OCI-LY3 (cell line): Measurements from ENCODE around the gene MAPK7.

ENCODE experiments used
- H2AFZ ChIP-seq: fragments of 200-600, 300-600 bp; shearing (Covaris generic); 2 replicates; pipeline ENCODE4 v1.6.0; 2014; ENCODE audit warnings: antibody characterized with exemption, low read depth, low read length
- H3K27ac ChIP-seq: fragments of 200-600, 300-600 bp; sonication (generic); 2 replicates; pipeline ENCODE4 v1.5.1; 2014; ENCODE audit warnings: mild to moderate bottlenecking, low read length, moderate library complexity, mixed read lengths
- H3K27me3 ChIP-seq: fragments of 200-600, 300-600 bp; sonication (generic); 2 replicates; pipeline ENCODE4 v1.6.1; 2014; ENCODE audit warnings: low read depth, low read length, mixed read lengths
- H3K36me3 ChIP-seq: fragments of 200-600, 300-600 bp; sonication (generic); replicated peaks from 2 replicates; pipeline ENCODE3; 2014; ENCODE audit warnings: low read depth, low read length, mixed read lengths
- H3K4me1 ChIP-seq: fragments of 300-600, 200-600 bp; sonication (generic); 2 replicates; pipeline ENCODE4 v1.6.1; 2014; ENCODE audit warnings: low read length, mixed read lengths
- H3K4me2 ChIP-seq: fragments of 200-600, 300-600 bp; sonication (generic); 2 replicates; pipeline ENCODE4 v1.6.1; 2014; ENCODE audit warnings: low read length, mixed read lengths
- H3K4me3 ChIP-seq: fragments of 300-600, 200-600 bp; sonication (generic); 2 replicates; pipeline ENCODE4 v1.5.1; 2014; ENCODE audit warnings: antibody characterized with exemption, mild to moderate bottlenecking, low read length, moderate library complexity
- H3K79me2 ChIP-seq: fragments of 300-600, 200-600 bp; shearing (Covaris generic); 2 replicates; pipeline ENCODE4 v1.6.1; 2014; ENCODE audit warnings: mild to moderate bottlenecking, low read length, mixed read lengths
- H3K9ac ChIP-seq: fragments of 300-600, 200-600 bp; shearing (Covaris generic); 2 replicates; pipeline ENCODE4 v1.6.0; 2014; ENCODE audit warnings: mild to moderate bottlenecking, low read length, moderate library complexity
- H3K9me3 ChIP-seq: fragments of 200-600, 300-600 bp; shearing (Covaris generic); 2 replicates; pipeline ENCODE4 v1.6.1; 2014; ENCODE audit warnings: low read length, mixed read lengths; ENCODE audit not compliant: insufficient read depth
- H4K20me1 ChIP-seq: fragments of 200-600, 300-600 bp; sonication (generic); 2 replicates; pipeline ENCODE4 v1.6.1; 2016; ENCODE audit warnings: low read length, mixed read lengths; ENCODE audit not compliant: insufficient read depth
- CTCF ChIP-seq: fragments of 200-600, 300-600 bp; sonication (generic); IDR thresholded peaks from 2 replicates; pipeline ENCODE4 v1.5.1; 2014; ENCODE audit warnings: antibody characterized with exemption, low read length, low read depth
- EZH2phosphoT487 ChIP-seq: fragments of 200-600 bp; shearing (Covaris generic); IDR thresholded peaks from 2 replicates; pipeline ENCODE4 v1.6.1; 2018; ENCODE audit warnings: antibody characterized with exemption, mixed run types, low read depth

The MAPK7 gene

GRCh38 chr17:19344311-19345066, 33.8 kb upstream of the MAPK7 start:
- Histone ChIP-seq H3K36me3 (no peaks in the 10 kb centered on the region), H3K4me1 (no peaks in the 10 kb centered on the region), H3K27ac (no peak overlapping the region), H3K9me3 (no peaks in the 10 kb centered on the region), H3K4me2 (no peak overlapping the region), H3K9ac (no peak overlapping the region), H3K79me2 (no peaks in the 10 kb centered on the region), H3K4me3 (no peak overlapping the region), H4K20me1 (no peaks in the 10 kb centered on the region), H3K27me3 (no peaks in the 10 kb centered on the region), H2AFZ (no peak overlapping the region)
- TF ChIP-seq CTCF = no peak
- no peak for TF ChIP-seq EZH2phosphoT487

- H3K27me3 ChIP-seq = no peaks in the 10 kb centered on the region
- no peak overlapping the region for H3K27ac ChIP-seq
- H3K4me3 ChIP-seq = no peak overlapping the region
- H3K36me3 ChIP-seq = no peaks in the 10 kb centered on the region
- no peaks in the 10 kb centered on the region for H3K79me2 ChIP-seq
- no peak overlapping the region for H3K4me2 ChIP-seq
- H4K20me1 ChIP-seq = no peaks in the 10 kb centered on the region
- no peaks in the 10 kb centered on the region for H3K4me1 ChIP-seq
- H3K9ac ChIP-seq = no peak overlapping the region
- no peaks in the 10 kb centered on the region for H3K9me3 ChIP-seq
- H2AFZ ChIP-seq = no peak overlapping the region
- no peak for TF ChIP-seq CTCF
- TF ChIP-seq EZH2phosphoT487 = no peak
Observed at GRCh38 chr17:19345067-19345460, 33.2 kb upstream of the MAPK7 start.

GRCh38 chr17:19345486-19346350, 32.6 kb upstream of the MAPK7 start:
- TF ChIP-seq EZH2phosphoT487 (no peak), CTCF (no peak)
- H3K36me3 ChIP-seq = no peaks in the 10 kb centered on the region
- H3K9ac ChIP-seq = no peak overlapping the region
- no peaks in the 10 kb centered on the region for H4K20me1 ChIP-seq
- H3K27ac ChIP-seq = no peak overlapping the region
- H3K79me2 ChIP-seq = no peaks in the 10 kb centered on the region
- H3K9me3 ChIP-seq = no peaks in the 10 kb centered on the region
- no peaks in the 10 kb centered on the region for H3K27me3 ChIP-seq
- no peaks in the 10 kb centered on the region for H3K4me1 ChIP-seq
- H2AFZ ChIP-seq = no peak overlapping the region
- H3K4me3 ChIP-seq = no peak overlapping the region
- no peak overlapping the region for H3K4me2 ChIP-seq
